GM18505 (cell line): Measurements from ENCODE around the gene HUNK.

Experiments
- ATAC-seq: cut with Tn5 transposase; IDR thresholded peaks from one replicate; pipeline ENCODE4 v1.9.1; 2021; ENCODE audit not compliant: unreplicated experiment
- POLR2A ChIP-seq: IDR thresholded peaks from 4 replicates; pipeline ENCODE4 v1.6.1; 2011; ENCODE audit warnings: borderline replicate concordance; ENCODE audit not compliant: insufficient read depth, insufficient read length; ENCODE audit errors: extremely low read depth

Gene HUNK

GRCh38 chr21:31894457-31894856, 21.6 kb downstream of the HUNK start:
- no peak for ATAC-seq
- TF ChIP-seq POLR2A, result no peak

- ATAC-seq, result no peak
- no peak for TF ChIP-seq POLR2A
Observed at GRCh38 chr21:31895077-31895835, 22.4 kb downstream of the HUNK start.

- no peak for ATAC-seq
- no peak for TF ChIP-seq POLR2A
Observed at GRCh38 chr21:31896019-31896418, 23.2 kb downstream of the HUNK start.

GRCh38 chr21:31897311-31897710, 24.5 kb downstream of the HUNK start:
- no peak for ATAC-seq
- TF ChIP-seq POLR2A, result no peak

GRCh38 chr21:31898933-31899630, 26.3 kb downstream of the HUNK start:
- no peak for ATAC-seq

GRCh38 chr21:31900121-31900895, 27.5 kb downstream of the HUNK start:
- TF ChIP-seq POLR2A, result no peak
- ATAC-seq, result no peak

More at GRCh38 chr21:31898933-31899630, 26.3 kb downstream of the HUNK start:
- TF ChIP-seq POLR2A, result no peak

- TF ChIP-seq POLR2A, result no peak
- ATAC-seq, result no peak
Observed at GRCh38 chr21:31901315-31901714, 28.5 kb downstream of the HUNK start.

- no peak for TF ChIP-seq POLR2A
- no peak for ATAC-seq
Observed at GRCh38 chr21:31902438-31902837, 29.6 kb downstream of the HUNK start.

- TF ChIP-seq POLR2A, result no peak
- ATAC-seq, result no peak
Observed at GRCh38 chr21:31903896-31904295, 31.1 kb downstream of the HUNK start.

- no peak for TF ChIP-seq POLR2A
- ATAC-seq, result no peak
Observed at GRCh38 chr21:31905503-31906451, 33.0 kb downstream of the HUNK start.

- no peak for TF ChIP-seq POLR2A
- ATAC-seq, result no peak
Observed at GRCh38 chr21:31908106-31909031, 35.5 kb downstream of the HUNK start.
